Smooth muscle cell of the pulmonary artery (primary cell): Measurements from ENCODE around the gene GPR42. TPM values are rescaled to one million over a fixed set of nuclear protein-coding genes. Genes with fewer than 3 reads are reported as not detected.

Source experiments
- total RNA-seq: library from RNA; depleted of rRNA; stranded (reverse); fragments of >200 nt; gene quantifications from 2 replicates; pipeline ENCODE4 v1.2.3, GENCODE V29; 2014

The GPR42 gene, protein sequence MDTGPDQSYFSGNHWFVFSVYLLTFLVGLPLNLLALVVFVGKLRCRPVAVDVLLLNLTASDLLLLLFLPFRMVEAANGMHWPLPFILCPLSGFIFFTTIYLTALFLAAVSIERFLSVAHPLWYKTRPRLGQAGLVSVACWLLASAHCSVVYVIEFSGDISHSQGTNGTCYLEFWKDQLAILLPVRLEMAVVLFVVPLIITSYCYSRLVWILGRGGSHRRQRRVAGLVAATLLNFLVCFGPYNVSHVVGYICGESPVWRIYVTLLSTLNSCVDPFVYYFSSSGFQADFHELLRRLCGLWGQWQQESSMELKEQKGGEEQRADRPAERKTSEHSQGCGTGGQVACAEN
- total RNA-seq, result 0.07 TPM in 1 of 2 replicates, not detected in the other

DNA sequence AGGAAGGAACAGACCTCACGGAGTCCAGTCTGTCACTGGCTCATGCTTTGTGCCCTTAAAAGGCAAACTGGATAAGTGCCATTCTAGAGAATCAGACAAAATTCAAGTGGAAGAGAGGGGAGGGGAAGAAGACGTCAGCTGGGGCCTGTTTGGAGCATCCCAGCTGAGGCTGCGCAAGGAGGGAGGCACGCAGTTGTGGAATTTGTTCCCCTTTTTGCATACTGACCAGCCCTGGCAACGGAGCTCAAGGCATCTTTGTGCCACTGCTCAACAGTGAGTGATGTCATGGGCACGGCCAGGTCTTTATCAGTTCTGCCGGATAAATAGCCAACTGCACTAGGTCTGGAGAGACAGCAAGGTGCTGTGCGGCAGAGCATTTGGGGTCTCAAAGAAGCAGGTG lies at the start of gene GPR42:
GPR42 (plus strand) TSS at position 347 of the 400 bp plus-strand sequence. CDS start 292 bp downstream, outside the sequence.

DNA sequence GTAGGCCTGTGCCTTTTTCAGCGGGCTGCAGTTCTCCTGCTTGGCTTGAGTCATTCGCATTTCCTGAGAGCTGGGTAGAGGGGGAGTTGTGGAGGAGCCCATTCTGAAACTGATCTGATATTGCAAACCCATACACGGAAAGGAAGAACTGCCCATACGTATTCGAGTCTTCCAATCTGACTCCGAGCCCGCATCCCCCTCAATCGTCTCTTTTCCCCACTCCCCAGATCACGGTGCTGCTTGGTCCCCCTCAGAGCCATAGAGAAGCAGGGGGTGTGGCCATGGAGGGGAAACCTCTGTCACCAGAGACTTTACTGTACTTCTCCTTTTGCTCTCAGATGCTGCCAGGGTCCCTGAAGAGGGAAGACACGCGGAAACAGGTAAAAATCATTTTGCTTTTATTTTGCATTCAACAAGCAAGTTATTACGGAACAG lies 42.0 kb upstream of the GPR42 start, which contains the start of gene CD22:
CD22 (plus strand) TSS at position 337 of the 435 bp plus-strand sequence. CDS start 2,854 bp downstream, outside the sequence.

DNA sequence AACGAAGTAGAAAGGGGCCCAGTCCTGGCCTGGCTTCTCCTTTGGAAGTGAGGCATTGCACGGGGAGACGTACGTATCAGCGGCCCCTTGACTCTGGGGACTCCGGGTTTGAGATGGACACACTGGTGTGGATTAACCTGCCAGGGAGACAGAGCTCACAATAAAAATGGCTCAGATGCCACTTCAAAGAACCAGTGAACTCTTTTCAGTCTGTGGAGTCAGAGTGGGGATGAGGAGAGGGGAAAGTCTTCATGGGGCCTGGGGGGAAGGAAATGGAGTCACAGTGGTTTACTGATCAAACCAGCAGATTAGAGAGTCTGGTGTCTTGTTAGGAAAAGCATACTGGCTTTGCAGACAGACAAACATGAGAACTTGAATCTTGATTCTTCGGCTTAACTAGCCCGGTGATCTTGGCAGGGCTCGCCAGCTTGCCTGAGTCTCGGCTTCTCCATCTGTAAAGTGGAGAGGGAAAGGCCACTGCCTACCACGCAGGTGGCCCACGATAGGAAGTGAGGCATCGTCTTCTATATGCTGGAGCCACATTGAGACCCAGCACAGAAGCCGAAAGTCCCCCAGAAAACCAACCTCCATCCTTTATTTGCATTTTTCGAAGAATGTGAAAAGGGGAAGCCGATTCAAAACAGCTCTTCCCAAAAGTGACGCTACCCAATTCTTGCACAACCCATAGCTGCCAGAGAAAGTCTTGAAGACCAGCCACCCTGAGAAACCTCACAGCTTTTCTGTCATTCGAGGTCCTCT lies 23.5 kb upstream of the GPR42 start, which contains the start of gene FFAR1:
FFAR1 (plus strand) TSS at position 732 of the 759 bp plus-strand sequence. CDS start 3,650 bp downstream, outside the sequence.

DNA sequence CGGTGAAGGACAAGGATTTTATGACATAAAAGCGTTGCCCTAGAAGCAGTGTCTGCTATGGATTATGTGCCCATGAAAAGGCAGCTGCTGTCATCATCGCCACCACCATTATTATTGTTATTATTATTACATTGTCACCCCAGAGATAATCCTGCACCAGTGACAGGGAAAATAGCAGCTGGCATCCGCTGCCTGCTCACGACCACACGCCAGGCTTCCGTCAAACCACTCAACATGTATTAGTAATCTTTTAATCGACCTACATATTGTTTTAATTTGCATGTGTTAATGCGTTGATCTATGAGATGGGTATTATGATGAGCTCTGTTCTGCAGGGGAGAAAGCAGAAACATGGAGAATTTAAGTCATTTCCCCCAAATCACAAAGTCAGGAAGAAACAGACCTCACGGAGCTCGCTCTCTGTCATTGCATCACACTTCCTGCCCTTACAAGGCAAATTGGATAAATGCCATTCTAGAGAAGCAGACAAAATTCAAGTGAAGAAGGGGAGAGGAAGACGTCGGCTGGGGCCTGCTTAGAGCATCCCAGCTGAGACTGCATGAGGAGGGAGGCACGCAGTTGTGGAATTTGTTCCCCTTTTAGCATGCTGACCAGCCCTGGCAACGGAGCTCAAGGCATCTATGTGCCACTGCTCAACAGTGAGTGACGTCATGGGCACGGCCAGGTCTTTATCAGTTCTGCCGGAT lies 12.8 kb upstream of the GPR42 start, which contains the start of gene FFAR3:
FFAR3 (plus strand) TSS at position 594 of the 707 bp plus-strand sequence. CDS start 431 bp downstream, outside the sequence.

Other genes with a start within 250 kb of the GPR42 start
- gene LGI4, start 236.0 kb upstream of the GPR42 start, total RNA-seq, result 0.59 and 1.5 TPM in 2 replicates
- gene FXYD1, start 232.2 kb upstream of the GPR42 start, total RNA-seq, result 4.2 TPM in 2 replicates
- not detected in 2 replicates for gene FXYD7, start 227.8 kb upstream of the GPR42 start, total RNA-seq
- gene FXYD5, start 216.3 kb upstream of the GPR42 start, total RNA-seq, result 29.7 and 48.7 TPM in 2 replicates
- gene FAM187B, start 142.3 kb upstream of the GPR42 start, total RNA-seq, result not detected in 2 replicates
- gene LSR, start 122.1 kb upstream of the GPR42 start, total RNA-seq, result 0.20 and 0.33 TPM in 2 replicates
- 80.5 and 94.7 TPM in 2 replicates for gene USF2, start 102.1 kb upstream of the GPR42 start, total RNA-seq
- gene HAMP, start 88.5 kb upstream of the GPR42 start, total RNA-seq, result 0.07 TPM in 1 of 2 replicates, not detected in the other
- not detected in 2 replicates for gene MAG, start 78.9 kb upstream of the GPR42 start, total RNA-seq
- 0.40 and 0.78 TPM in 2 replicates for gene CD22, start 41.9 kb upstream of the GPR42 start, total RNA-seq
- gene FFAR1, start 23.2 kb upstream of the GPR42 start, total RNA-seq, result not detected in 2 replicates
- gene FFAR3, start 12.6 kb upstream of the GPR42 start, total RNA-seq, result not detected in 2 replicates
- gene FFAR2, start 77.2 kb downstream of the GPR42 start, total RNA-seq, result not detected in 2 replicates
- gene KRTDAP, start 119.4 kb downstream of the GPR42 start, total RNA-seq, result not detected in 2 replicates
- 2.1 and 3.6 TPM in 2 replicates for gene DMKN, start 142.6 kb downstream of the GPR42 start, total RNA-seq
- gene SBSN, start 157.2 kb downstream of the GPR42 start, total RNA-seq, result 4.5 and 6.7 TPM in 2 replicates
- gene GAPDHS, start 162.4 kb downstream of the GPR42 start, total RNA-seq, result not detected in 2 replicates
- 73.0 and 101 TPM in 2 replicates for gene TMEM147, start 174.6 kb downstream of the GPR42 start, total RNA-seq
- gene ATP4A, start 192.6 kb downstream of the GPR42 start, total RNA-seq, result not detected in 2 replicates
- not detected in 2 replicates for gene PMIS2, start 215.1 kb downstream of the GPR42 start, total RNA-seq
- 5.6 and 7.4 TPM in 2 replicates for gene HAUS5, start 241.7 kb downstream of the GPR42 start, total RNA-seq